Measurements from ENCODE around the gene WDR19. TPM values are rescaled to one million over a fixed set of nuclear protein-coding genes. Genes with fewer than 3 reads are reported as not detected.
"Not testable (repeated sequence)": the region's sequence is repeated elsewhere in the genome, so short reads cannot be mapped to it uniquely, and the experiment has no call there.

The WDR19 gene
- polyA plus RNA-seq, 3 donors, result 88.0 to 90.0 (median 89.7) TPM

DNA sequence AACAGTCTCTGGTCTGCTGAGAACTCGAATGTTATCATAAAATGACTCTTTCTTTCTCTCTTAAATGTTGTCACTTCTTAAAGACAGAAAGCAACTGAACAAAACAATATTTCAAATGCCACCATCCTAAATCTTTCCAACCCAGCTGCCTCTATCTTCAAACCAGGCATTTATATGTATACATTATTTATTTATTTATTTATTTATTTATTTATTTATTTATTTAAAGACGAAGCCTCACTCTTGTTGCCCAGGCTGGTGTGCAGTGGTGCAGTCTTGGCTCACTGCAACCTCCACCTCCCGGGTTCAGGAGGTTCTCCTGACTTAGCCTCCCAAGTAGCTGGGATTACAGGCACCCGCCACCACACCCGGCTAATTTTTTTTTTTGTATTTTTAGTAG lies 110.1 kb downstream of the WDR19 start:
- DNase-seq (ENCODE audit: low read depth in 3 of 3, low spot score in 2 of 3), result not testable (repeated sequence)

DNA sequence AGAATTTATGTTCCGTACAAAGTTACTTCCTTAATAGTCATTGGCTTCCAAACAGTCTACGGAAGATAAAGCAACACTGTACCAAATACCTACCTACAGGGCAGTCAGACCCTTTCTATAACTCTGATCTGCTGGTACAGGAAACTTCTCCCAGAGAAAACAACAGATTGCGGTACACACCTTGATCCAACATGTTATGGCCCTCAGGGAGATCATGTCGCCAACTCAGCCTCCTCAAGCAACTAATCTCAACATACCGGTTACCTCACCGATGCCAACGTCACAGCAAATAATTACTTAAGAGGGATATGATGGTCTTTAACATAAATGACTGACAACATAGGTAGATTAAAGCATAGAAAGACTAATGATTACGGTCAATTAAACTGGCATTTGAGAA lies 113.5 kb downstream of the WDR19 start:
- no peak for DNase-seq (ENCODE audit: low read depth in 3 of 3, low spot score in 2 of 3)

DNA sequence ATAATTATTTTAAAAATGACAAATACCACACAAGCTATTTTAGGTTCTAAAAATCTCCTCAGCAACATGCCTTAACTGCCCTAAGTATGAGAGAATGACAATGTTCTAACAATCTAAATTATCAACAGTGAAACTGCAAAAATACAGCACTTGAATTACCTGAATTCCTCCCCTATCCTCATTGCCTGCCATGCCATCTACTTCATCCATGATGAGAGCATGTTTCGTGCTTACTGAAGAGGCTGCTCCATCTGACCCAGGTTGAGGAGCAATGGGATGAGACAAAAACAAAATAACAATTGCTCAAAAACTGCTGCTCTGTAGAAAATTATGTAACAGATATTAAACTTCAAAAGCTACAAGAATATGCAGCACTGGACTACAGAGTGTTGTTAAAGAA lies 120.6 kb downstream of the WDR19 start:
- no peak for DNase-seq (ENCODE audit: low read depth in 3 of 3, low spot score in 2 of 3)

DNA sequence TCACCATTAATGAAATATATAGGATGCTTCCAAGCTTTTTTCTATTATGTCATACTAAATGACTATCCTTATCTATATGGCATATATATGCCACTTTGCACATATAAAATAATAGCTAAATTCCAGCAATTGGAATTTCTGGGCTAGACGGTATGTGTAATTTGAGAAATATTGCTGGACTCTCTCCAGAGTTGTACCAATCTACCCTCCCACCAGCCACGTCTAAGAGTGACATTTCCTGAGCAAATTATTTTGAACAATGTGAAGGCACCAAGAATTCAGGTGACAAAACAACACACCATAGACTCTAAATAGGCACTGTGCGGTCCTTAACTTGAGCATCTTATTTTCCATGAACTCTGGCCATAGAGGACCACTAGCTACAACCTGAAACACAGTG lies 121.5 kb downstream of the WDR19 start:
- no peak for DNase-seq (ENCODE audit: low read depth in 3 of 3, low spot score in 2 of 3)

DNA sequence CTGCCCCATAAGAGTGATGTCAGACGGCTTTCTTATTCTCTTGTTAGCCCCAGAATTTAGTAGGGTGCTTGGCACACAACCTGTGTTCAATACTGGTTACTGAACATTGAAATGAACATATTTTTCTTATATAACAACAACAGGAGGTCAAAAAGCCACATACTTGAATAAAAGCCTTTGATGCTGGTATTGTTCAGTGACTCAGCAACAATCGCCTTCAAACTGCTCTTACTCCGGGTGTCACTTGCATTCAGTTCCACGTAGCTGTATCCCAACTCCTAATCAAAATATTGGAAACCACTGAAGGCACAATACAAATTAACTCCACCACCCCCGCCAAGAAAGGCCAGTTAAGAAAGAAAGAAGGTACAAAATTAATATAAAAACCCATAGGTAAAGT lies 122.3 kb downstream of the WDR19 start:
- no peak for DNase-seq (ENCODE audit: low read depth in 3 of 3, low spot score in 2 of 3)

DNA sequence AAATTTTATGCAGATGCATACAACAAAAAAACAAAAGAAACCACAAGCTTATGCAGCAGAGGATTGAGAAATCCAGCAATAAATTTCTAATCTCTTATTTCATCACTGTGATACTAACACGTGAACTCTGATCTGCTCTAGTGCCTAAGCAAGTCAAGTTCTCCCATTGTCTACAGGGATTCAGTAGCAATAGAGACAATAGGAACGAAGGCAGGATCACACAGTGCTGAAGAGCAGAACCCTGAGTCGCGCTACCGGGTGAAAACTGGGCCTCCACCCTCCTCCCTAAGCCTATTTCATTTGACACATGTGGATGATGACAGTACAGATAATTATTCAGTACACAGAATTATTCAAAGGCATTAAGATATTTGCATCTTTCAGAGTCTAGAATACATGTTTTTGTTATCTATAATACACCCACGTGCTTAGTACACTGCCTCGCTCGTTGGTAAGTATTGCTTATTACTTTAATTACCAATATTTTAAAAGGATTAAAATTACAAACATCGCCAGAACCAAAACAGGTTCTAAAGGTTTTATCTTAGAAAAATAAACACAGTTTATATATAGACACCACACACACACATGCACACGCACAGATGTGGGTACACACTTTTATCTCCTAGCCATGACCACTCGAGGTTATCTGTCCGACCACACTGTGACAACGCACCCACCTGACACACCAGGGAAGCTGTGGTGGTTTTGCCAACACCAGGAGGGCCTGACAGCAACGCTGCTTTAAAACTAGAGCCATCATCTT lies 123.8 kb downstream of the WDR19 start:
- no peak for DNase-seq (ENCODE audit: low read depth in 3 of 3, low spot score in 2 of 3)

DNA sequence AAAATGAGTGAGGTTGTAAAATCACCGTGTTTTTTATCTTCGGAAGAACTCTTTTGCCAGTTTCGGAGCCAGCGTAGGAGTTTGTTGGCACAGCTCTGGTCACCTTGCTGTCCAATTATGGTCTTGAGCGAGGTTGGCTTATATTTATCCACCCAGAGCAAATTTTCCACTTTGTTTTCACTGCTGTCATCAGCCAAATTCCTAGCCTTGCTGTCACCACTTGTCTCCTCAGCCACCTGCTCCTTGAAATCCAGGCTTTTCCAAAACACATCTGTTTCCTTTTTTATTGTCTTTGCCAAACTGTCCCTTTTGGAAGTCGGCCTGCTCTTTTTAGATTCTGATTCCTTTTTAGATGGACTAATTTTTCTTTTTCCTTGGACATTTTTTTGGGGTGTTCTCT lies 126.3 kb downstream of the WDR19 start:
- no peak for DNase-seq (ENCODE audit: low read depth in 3 of 3, low spot score in 2 of 3)

DNA sequence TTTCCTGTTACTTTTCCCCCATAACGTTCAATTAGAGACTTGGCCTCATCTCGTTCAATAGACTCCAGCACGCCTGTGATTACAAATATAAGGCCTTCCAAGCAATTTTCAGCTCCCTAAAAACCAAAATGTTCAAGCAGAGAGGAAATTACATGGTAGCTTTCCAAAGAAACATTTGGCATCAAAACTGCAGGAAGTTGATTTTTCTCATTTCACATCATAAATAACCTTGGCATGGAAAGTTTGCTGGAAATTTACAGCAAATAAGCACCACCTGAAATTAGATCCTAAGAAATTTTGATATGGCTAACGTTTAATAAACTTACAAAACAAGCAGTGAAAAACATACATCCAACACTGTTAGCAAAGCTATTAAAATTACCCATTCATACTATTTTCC lies 130.5 kb downstream of the WDR19 start:
- no peak for DNase-seq (ENCODE audit: low read depth in 3 of 3, low spot score in 2 of 3)

DNA sequence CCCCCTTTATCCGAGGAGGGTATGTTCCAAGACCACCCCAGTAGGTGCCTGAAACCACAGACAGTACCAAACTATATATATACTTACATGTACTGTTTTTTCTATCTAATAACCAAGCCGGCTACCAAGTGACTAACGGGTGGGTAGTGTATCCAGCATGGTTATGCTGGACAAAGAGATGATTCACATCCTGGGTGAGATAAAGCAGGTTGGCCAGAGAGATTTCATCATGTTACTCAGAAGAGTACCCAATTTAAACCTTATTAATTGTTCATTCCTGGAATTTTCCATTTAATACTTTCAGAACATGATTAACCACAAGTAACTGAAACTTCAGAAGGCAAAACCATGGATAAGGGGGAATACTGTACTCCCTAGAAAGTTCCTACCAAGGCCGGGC lies 137.3 kb downstream of the WDR19 start:
- no peak for DNase-seq (ENCODE audit: low read depth in 3 of 3, low spot score in 2 of 3)

DNA sequence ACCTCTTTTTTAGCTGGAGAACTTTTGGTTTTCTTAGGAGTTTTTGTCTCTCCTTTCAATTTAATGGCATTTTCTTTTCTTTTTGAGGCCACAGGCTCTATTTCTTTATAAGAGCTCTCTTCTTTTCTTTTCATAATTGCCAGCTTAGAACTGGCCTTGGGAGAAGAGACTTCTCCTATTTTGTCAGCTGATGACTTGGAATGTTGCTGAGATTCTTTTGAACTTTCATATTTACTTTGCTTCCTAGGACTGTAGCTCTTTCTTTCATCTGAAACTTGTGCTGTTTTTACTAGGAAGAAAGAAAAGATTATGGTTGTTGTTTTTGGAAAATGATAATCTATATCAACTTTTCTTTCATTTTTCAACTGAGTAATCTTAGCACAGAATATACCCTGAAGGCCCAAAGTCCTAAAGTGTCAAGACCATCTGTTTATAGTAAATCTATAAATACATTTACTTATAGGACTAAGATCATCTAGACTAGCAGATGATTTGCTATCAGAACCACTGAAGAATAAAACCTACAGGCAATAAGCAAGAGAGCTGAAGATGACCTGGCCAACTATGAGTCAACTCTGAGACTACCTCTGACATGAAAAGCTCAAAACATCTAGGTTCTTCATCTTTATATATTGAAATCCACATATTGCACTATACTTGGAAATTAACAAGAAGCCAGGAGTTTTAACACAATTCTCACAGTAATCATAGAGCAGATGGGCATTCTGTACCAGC lies 138.2 kb downstream of the WDR19 start:
- DNase-seq (ENCODE audit: low read depth in 3 of 3, low spot score in 2 of 3), result no peak

DNA sequence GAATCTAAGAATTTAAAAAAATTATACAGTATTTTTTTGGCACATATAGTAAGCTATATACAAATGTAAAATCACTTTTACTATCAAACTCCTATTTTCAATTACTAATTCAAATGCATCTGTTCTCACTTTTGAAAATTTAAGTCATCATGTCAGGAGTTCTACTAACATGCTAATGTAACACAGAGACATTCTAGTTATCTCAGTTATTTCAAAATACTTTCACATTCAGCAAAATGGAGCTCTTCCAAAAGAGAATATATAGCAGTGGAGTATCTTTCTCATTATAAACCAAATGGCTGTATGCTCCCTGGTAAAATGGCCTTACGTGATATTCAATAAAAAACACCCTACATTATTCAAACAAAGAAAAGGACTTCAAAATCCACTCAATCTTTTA lies 141.5 kb downstream of the WDR19 start:
- DNase-seq (ENCODE audit: low read depth in 3 of 3, low spot score in 2 of 3), result no peak

DNA sequence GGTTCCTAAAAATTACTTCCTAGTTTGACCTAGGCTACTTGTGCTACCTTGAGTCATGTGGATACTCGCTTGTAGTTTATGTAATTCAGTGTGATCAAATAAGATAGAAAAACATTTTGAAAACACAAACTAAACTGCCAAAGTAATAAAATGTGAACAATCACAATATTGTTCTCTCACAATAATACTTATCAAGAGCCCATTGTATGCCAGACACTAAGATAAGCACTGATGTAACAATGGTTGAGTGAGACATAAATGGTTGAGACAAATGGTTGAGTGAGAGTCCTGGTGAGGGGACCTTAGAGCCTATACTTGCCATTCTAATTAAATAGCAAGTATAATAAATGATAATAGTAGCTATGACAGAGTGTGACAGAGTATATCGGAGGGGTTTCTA lies 142.1 kb downstream of the WDR19 start:
- no peak for DNase-seq (ENCODE audit: low read depth in 3 of 3, low spot score in 2 of 3)

DNA sequence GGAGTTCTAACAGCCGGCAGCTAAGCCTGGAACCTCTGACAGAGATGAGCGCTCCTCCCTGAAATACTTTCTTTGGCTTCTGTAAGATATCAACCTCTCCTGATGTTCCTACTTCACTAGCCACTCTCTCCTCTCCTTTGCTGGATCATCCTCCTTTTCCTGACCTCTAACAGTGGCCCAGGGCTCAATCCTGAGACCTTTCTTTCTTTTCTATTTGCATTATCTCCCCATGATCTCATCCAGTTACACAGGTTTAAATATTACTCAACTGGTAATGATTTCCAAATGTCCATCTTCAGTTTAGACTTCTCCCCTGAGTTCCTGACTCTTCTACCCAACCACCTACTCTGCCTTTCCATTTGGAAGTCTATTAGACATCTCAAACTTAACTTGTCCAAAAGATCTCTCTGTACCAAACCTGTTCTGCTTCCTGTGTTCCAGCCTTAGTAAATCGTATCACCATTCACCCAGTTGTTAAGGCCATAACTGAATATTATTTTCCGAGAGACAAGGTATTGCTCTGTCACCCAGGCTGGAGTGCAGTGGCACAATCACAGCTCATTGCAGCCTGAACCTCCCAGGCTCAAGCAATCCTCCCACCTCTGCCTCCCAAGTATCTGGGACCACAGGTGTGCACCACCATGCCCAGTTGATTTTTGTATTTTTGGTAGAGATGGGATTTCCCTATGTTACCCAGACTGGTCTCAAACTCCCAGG lies 142.7 kb downstream of the WDR19 start:
- DNase-seq (ENCODE audit: low read depth in 3 of 3, low spot score in 2 of 3), result no peak

DNA sequence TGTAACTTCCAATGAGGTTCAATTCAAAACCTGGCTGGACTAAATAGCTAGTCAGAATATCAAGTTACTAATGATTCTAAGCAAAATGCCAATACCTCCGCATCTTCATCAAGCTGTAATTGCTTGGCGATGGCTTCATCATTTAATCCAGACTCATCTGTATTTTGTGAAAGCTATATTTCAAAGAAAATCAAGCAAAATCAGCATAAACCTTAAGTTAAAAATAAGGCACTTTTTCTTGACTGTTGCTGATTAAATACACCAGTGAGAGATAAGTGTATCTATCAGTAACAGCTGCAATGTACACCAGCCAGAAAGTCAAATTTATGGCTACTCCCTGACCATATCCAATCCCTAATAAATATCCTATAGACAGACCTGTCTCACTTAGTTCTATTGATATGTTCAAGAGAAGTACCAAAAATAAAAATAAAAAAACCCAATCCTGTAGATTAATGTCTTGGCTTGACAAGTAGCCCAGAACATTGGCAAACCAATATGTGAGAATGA lies 144.2 kb downstream of the WDR19 start:
- DNase-seq (ENCODE audit: low read depth in 3 of 3, low spot score in 2 of 3), result no peak

DNA sequence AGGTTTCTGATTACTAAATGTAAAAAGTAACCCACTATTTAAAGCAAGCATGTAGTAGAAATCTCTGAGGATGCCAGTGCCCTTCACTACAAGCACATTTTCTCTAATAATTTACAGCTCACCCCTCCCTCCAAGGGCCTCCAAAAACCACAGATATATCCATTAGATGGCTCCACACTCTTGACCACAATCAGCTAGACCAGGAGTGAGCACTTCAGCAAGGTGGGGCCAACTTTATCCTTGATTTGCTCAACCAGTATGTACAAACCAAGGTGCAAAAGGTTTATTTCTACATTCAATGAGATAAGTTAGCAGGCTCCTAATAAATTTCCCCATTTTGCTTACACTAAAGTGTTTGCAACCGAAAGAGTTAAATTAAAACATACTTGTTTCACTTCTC lies 148.0 kb downstream of the WDR19 start:
- no peak for DNase-seq (ENCODE audit: low read depth in 3 of 3, low spot score in 2 of 3)

DNA sequence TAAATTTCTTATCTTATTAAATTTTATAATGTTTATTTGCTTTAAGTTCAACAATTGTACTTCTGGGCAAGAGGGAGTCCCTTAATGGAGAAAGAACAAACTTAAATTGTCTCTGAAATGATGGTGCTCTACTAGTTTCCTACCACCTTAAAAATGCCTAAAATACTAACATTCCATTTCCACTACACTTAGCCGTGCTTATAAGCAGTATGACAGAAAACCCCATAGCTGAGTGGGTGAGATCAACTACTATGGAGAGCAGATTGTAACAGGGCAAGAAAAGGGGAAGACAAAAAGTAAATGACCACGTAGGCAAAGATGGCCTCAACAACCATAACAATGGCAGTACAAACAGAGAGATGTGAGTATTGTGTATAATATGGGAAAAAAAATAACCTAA lies 148.9 kb downstream of the WDR19 start:
- DNase-seq (ENCODE audit: low read depth in 3 of 3, low spot score in 2 of 3), result no peak

Other genes with a start within 250 kb of the WDR19 start
- gene TMEM156, start 150.1 kb upstream of the WDR19 start, polyA plus RNA-seq (ENCODE audit: insufficient read length in 3 of 3), result 1 to 10 TPM; 2.8 to 4.9 (median 4.8) TPM
- 10 to 100 TPM; 44.6 to 49.0 (median 47.2) TPM for gene KLHL5, start 120.3 kb upstream of the WDR19 start, polyA plus RNA-seq (ENCODE audit: insufficient read length in 3 of 3)
- 10 to 100 TPM; 79.7 to 87.3 (median 80.9) TPM for gene RFC1, start 183.8 kb downstream of the WDR19 start, polyA plus RNA-seq (ENCODE audit: insufficient read length in 3 of 3)
- gene KLB, start 224.4 kb downstream of the WDR19 start, polyA plus RNA-seq (ENCODE audit: insufficient read length in 3 of 3), result under 1 TPM; 0.16 to 0.26 (median 0.19) TPM